HL-60/S4 treated with retinoic acid at 250 ng/mL for 4 days and 3 days (cell line): Measurements from ENCODE around the gene GPR137.
"Not testable (repeated sequence)": the region's sequence is repeated elsewhere in the genome, so short reads cannot be mapped to it uniquely, and the experiment has no call there.

ENCODE experiments used
- in situ Hi-C: fragments of 300-500 bp; cut with MboI; formaldehyde crosslinking; loops from 2 replicates; pipeline ENCODE4 v1.7.0; 2022; ENCODE audit warnings: low sequenced_read_pairs

Gene GPR137

GRCh38 chr11:64299847-64300648 lies 14.4 kb downstream of the GPR137 start, which contains the start of gene CATSPERZ:
TSS of gene CATSPERZ (plus strand) at chr11:64300358. CDS start at chr11:64300411, 53 bp downstream.
- in situ Hi-C loops = no loop called here

GRCh38 chr11:64303109-64304031 lies 17.7 kb downstream of the GPR137 start:
- in situ Hi-C loops = no loop called here

GRCh38 chr11:64304032-64304315 lies 18.3 kb downstream of the GPR137 start:
- in situ Hi-C loops = no loop called here

- in situ Hi-C loops = no loop called here
These were observed 18.8 kb downstream of the GPR137 start for GRCh38 chr11:64304316-64305072.

GRCh38 chr11:64305075-64305690 lies 19.5 kb downstream of the GPR137 start, which contains the start of gene ESRRA:
TSS of gene ESRRA (plus strand) at chr11:64305524. CDS start at chr11:64307180, 1,656 bp downstream.
- in situ Hi-C loops = no loop called here

- in situ Hi-C loops = no loop called here
These were observed 20.3 kb downstream of the GPR137 start for GRCh38 chr11:64305691-64306562.

GRCh38 chr11:64306563-64306875 lies 20.9 kb downstream of the GPR137 start:
- in situ Hi-C loops = no loop called here

- in situ Hi-C loops = no loop called here
These were observed 21.4 kb downstream of the GPR137 start for GRCh38 chr11:64306876-64307622.

- in situ Hi-C loops = not testable (repeated sequence)
These were observed 22.1 kb downstream of the GPR137 start for GRCh38 chr11:64307795-64308194.

- in situ Hi-C loops = no loop called here
These were observed 27.3 kb downstream of the GPR137 start for GRCh38 chr11:64312947-64313346.

GRCh38 chr11:64313491-64314145 lies 28.0 kb downstream of the GPR137 start:
- in situ Hi-C loops = no loop called here

GRCh38 chr11:64314146-64314804 lies 28.6 kb downstream of the GPR137 start:
- in situ Hi-C loops = no loop called here

- in situ Hi-C loops = no loop called here
These were observed 29.3 kb downstream of the GPR137 start for GRCh38 chr11:64314805-64315561.

GRCh38 chr11:64315667-64316526 lies 30.2 kb downstream of the GPR137 start:
- in situ Hi-C loops = not testable (repeated sequence)

- in situ Hi-C loops = no loop called here
These were observed 31.1 kb downstream of the GPR137 start for GRCh38 chr11:64316672-64317324.
